GM19463 (cell line): Measurements from ENCODE around the gene ACTL6B.

Source experiments
- ATAC-seq: cut with Tn5 transposase; IDR thresholded peaks from one replicate; pipeline ENCODE4 v1.9.1; 2021; ENCODE audit warnings: mild to moderate bottlenecking, moderate library complexity; ENCODE audit not compliant: unreplicated experiment

The ACTL6B gene

GRCh38 chr7:100629117-100629716 is 27.0 kb downstream of the ACTL6B start:
- no peak for ATAC-seq

DNA sequence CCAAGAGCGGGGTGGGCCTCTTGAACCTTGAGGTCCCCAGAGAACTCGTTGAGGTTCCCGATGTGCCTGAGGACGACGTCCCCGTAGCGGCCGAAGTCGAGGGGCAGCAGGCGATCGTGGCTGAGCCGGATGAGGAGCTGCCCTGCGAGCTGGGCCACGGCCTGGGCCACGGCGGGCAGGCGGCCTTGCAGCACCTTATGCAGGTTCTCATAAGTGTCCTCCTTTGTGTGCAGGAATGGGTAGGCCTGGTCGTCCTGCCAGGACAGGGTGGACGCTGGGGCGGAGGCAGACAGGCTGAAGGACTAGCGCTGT is 29.1 kb downstream of the ACTL6B start:
- ATAC-seq = no peak

- peak; percentile 84 for ATAC-seq
Measured at GRCh38 chr7:100626530-100627237, 29.6 kb downstream of the ACTL6B start.

- no peak for ATAC-seq
Measured at GRCh38 chr7:100626055-100626454, 30.2 kb downstream of the ACTL6B start.

- no peak for ATAC-seq
Measured at GRCh38 chr7:100623951-100624824, 32.1 kb downstream of the ACTL6B start.

- no peak for ATAC-seq
Measured at GRCh38 chr7:100621554-100621953, 34.7 kb downstream of the ACTL6B start.

DNA sequence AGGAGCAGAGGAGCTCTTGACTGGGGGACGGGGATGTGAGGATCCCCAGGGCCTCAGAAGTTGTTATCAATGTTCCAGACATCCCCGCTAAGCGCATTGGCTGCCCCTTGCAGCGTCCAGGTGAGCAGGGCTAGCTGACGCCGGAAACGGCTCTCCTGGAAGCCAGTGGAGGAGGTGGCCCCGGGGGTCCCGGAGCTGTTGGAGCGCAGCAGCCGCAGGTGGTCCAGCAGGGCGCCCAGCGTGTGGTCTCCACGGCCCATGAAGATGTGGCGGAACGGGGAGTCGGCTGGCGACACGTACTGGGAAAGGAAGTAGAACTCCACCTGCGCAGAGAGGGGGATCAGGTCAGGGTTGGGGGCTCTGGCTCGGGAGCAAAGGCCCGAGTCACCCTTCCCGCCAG is 35.4 kb downstream of the ACTL6B start:
- ATAC-seq = no peak

DNA sequence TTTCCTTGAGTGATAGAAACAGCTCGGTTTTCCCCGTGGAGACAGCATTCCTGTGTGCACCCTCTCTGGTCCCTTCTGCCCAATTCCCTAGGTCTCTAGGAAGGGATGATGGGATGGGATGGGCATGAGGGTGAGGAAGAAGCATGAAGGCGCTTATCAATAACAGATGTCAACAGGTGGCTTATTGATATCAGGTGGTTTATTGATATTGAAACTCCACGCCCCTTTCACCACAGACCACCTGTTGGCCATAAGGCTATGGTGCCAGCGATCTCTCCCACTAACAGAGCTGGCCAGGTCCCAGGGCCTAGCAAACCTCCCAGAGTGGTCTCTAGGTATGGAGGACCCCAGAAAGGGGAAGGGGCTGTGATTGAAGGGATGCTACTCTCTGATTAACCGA is 36.0 kb downstream of the ACTL6B start:
- no peak for ATAC-seq

GRCh38 chr7:100614308-100614861 is 41.9 kb downstream of the ACTL6B start:
- no peak for ATAC-seq

GRCh38 chr7:100613412-100614175 is 42.7 kb downstream of the ACTL6B start:
- no peak for ATAC-seq

DNA sequence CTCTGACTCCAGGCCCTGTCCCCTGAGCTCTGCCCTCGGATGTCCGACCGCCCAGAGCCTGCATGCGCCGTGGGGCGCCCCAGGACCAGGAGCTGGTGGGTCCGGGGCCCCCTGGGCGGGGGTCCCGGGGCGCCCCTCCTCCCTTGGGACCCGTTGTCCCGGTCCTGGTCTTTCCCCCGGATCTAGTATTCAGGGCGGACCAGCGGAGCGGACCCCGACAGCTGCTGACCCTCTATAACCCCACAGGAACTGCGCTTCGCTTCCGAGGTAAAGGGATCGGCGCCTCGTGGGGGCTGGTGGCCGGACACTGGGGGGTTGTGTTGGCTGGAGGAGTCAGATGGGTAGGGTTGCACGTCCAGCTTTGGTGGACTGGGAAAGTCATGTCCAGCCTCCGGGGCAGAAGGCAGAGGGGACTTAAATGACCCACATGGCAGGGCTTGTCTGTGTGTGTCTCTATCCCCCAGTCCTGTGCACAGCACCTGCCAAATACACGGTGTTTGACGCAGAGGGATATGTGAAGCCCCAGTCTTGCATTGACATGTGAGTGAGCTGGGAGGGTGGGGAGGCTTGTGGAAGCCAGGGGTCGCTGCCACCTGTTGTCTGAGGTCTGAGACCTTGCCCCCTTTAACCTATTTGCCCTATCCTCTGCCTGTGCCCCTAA is 43.4 kb downstream of the ACTL6B start:
- no peak for ATAC-seq

DNA sequence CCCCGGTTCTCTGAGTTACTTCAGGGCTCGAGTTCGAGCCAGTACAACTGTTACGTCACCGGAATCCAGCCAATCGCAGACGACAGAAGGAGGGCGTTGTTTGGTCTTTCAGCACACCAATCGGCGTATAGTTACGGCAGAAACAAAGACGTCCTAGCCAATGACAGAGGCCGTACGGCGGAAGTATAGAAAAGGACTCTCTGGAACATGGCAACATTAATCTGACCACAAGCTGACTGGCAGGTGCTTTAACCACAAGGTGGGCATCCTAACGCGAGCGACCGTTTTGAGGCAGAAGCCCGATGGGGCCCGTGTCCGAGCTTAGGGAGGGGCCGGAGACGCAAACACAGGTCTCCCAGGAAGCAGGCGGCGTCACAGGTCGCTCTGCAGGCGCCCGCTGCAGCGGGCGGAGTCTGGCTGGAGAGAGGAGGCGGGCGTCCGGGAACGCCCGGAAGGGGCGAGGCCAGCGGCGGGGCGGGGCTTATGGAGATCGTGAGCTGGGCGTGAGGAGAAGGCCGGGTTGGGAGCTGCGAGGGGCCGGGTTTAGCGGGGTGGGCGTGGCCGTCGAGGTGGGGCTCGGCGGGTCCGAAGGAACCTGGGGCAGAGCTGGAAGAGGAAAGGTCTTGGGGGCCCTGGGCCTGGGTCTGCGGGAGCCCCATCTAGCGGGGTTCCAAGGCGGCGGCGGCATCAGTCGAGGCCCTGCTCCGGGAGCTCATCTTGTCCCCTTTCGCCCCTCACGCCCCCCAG is 44.1 kb downstream of the ACTL6B start, which contains the start of gene MOSPD3:
Gene MOSPD3 (plus strand): TSS at position 558 of the 747 bp plus-strand sequence. CDS start 252 bp downstream, outside the sequence.
- peak; percentile 92 for ATAC-seq

DNA sequence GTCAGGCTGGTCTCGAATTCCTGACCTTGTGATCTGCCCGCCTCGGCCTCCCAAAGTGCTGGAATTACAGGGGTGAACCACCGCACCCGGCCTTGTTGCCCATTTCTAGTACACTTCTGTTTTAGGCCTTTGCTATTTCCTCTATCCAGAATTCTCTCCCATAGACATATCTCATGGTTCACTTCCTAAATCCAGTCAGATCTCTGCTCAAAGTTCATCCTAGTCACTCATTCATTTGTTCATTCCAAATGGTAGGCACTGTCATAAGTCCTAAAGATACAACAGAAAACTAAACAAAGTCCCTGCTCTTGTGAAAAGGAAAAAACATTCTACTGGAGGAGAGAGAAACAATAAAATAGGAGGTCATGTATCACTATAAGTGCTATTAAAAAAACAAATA is 46.3 kb downstream of the ACTL6B start:
- ATAC-seq = no peak

DNA sequence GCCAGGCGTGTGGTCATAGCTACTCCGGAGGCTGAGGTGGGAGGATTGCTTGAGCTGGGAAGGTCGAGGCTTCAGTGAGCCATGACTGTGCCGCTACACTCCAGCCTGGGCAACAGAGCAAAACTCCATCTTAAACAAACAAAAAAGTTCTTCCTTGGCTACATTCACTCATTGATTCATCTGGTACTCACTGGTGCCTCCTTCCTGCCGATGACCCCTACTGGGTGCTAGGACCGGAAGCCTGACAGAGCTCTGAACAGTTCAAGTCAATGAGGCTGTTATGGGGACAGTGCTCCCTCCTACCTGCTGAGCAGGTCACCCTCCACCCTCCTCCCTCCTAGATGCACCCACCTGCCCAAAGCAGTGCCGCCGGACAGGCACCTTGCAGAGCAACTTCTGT is 49.1 kb downstream of the ACTL6B start:
- no peak for ATAC-seq

GRCh38 chr7:100606313-100606712 is 49.9 kb downstream of the ACTL6B start:
- ATAC-seq = no peak

- no peak for ATAC-seq
Measured at GRCh38 chr7:100604976-100605911, 51.0 kb downstream of the ACTL6B start.

DNA sequence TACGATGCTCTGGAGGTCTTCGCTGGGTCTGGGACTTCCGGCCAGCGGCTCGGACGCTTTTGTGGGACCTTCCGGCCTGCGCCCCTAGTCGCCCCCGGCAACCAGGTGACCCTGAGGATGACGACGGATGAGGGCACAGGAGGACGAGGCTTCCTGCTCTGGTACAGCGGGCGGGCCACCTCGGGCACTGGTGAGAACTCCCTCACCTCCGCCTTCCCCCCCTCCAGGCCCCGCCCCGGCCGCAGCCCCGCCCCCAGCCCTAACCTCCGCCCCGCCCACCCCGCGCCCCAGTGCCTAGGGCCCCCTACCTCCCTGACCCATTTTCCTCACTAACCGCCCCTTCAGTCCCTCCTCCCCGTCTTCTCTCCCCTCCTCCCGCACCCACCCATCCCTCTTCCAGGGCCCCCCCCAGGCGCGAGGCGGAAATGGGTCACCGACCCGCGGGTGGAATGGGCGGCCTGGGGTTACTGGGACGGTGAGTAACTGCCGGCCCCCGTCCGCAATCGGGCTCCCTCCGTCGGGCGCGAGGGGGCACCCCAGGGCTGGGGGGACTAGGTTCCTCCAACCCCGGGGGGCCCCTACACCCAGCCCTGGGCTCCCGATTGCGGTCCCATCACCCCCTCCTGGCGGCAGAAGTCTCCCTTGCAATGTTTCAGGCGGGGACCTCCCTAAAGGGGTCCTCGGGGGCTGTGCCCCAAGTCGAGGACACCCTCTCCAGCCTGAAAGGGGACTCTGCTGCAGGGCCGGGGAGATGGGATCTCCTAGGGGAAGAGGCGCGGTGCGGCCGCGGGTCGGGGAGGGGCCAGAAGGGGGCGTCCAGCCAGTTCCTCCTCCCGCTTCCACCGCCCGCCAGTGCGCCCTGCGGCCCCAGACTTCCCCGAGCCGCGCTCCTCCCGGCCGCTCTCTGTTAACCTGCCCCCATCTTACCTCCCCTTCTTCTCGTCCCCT is 51.9 kb downstream of the ACTL6B start:
- peak; percentile 75 for ATAC-seq

- no peak for ATAC-seq
Measured at GRCh38 chr7:100603726-100604027, 52.6 kb downstream of the ACTL6B start.
